ENCODE measurements around the gene TTC12.

Gene TTC12

DNA sequence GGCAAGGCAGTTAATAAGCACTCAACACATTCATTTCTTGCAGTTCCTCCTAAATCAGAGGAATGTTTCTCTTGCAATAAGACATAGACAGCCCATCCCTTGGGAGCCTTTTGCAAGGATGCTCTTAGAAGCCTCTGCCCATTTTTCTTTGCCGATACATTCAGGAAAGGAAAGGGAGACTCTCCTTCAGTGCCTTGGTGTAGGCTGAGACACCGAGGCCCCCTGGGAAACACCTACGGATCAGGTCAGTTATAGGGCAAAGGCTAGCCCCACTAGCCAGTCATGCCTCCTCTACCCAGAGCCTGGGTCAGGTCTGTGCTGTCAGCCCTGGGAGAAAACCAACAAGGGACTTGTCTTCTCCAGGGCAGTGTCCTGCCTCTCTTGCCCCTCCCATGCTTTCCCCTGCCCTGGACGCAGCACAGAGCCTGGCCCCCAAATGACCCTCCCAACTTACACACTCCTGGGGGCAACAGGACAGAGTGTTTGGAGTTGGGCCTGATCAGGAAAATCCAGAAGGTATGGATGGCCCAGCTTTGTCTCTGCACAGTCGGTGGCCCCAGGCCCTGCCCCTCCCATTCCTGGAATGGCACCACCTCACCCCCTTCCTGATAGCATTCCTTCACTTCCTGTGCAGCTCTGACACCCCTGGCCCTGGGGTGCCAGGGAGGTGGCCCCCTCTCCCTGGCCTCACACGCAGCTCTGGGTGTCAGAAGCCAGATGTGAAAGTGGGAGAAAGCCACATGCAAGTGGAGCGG is 91.5 kb downstream of the TTC12 start:
- peak; percentile 25 for DNase-seq (ENCODE audit: low read depth, low spot score)

- DNase-seq (ENCODE audit: low read depth, low spot score): no peak
These were observed 92.8 kb downstream of the TTC12 start for GRCh38 chr11:113407163-113407562.

DNA sequence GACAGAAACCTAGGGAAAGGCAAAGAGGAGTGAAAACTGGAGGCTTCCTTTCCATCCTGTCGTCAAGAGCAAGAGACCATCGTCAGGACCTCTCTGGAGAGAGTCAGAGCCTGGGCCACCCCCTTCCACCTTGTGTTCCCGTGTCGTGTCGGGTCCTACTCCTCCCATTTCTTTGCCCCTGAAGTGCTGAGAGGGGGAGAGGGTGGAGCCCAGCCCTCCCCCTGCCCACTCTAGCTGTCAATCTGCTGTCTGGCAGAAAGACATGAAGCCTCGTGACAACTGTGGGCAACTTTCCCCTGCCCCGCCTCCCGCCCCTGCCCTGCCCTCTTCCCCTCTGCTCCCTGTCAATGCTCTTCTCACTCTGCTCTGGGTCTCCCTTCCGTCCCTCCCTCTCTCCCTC is 93.8 kb downstream of the TTC12 start:
- no peak for DNase-seq (ENCODE audit: low read depth, low spot score)

DNA sequence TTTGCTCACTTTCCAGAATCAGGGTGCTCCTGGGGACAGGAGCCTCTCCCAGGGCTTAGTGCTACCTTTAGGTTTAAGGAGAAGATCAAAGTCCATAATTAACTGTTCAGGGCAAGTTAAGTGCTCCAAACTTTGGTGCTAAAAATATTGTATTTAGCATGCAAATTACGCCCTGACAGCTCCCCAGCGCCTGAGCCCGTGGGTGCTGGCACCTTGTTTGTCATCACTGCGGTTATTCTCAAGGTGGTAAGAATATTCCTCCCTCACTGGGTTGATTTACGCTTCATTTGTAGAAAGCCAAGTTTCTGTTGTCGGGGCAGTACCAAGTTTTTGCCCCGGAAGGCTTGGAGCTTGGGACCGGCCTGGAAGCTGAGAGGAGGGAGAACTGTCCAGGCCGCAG is 94.5 kb downstream of the TTC12 start:
- DNase-seq (ENCODE audit: low read depth, low spot score): no peak

DNA sequence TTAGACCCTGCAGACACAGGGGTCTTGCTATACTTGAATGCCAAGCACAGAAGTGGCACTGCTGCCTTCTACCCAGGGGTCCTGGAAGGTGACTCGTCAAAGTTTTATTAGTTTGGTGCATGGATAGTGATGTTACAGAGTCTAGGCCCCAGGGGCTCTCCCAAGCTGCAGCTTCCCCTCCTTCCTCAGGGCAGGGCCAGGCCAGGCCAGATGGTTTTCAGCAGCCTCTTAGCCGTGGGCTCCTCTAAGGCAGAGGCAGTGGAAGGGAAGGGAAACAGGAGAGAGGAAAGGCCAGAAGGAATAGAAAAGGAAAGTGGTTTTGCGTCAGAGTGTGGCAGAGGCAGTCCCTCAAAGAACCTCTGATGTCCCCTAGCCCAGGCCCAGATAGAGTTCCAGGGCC is 95.1 kb downstream of the TTC12 start:
- DNase-seq (ENCODE audit: low read depth, low spot score): no peak

DNA sequence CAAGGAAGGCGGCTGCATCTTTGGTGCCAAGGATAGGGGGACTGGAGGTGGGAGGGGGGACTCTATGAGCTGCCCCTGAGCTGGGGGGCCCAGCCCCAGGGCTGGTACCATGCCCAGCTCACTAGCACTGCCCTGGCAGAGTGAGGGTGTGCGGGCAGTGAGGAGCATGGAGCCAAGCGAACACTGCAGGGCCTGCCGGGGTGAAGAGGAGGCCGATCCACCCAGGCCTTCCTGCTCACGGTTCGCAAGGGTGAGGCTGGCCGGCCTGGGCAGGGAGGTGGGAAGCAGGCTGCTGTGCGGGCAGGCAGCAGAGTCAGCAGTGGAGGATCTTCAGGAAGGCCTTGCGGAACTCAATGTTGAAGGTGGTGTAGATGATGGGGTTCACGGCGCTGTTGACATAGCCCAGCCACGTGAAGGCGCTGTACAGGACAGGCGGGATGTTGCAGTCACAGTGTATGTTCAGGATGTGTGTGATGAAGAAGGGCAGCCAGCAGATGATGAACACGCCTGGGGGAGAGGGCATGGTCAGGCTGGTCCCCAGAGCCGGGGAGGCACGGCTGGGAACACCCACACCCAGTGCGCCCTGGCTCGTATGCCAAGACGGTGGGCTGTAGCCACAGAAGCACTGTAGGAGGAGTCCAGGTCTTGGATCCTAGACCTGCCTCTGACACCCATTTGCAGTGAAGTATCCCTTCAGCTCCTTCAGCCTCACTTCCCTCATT is 96.2 kb downstream of the TTC12 start:
- DNase-seq (ENCODE audit: low read depth, low spot score): no peak

GRCh38 chr11:113411536-113411935 is 97.2 kb downstream of the TTC12 start:
- no peak for DNase-seq (ENCODE audit: low read depth, low spot score)

- DNase-seq (ENCODE audit: low read depth, low spot score): no peak
These were observed 98.3 kb downstream of the TTC12 start for GRCh38 chr11:113412675-113413074.

DNA sequence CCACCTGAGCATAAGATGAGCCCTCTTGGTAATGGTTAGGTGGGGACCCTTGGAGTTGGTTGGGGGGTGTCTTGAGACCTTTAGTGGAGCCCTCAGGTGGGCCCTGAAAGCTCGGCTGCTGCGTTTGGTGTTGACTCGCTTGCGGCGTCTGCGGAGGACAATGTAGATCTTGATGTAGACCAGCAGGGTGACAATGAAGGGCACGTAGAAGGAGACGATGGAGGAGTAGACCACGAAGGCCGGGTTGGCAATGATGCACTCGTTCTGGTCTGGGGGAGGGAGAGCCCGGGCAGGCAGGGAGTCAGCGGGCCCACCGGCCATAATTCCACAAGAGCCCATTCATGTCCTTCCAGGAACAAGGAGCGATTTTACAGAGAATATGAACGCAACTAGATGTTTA is 101.0 kb downstream of the TTC12 start:
- DNase-seq (ENCODE audit: low read depth, low spot score): no peak

All from ELF-1 (cell line).